ENCODE measurements around the gene RBAK.

- TF ChIP-seq POLR2A (IDR thresholded peaks at IDR 0.05) (no peak), POLR2AphosphoS5 (IDR thresholded peaks at IDR 0.05) (no peak)
- TF ChIP-seq, protein P1, sequence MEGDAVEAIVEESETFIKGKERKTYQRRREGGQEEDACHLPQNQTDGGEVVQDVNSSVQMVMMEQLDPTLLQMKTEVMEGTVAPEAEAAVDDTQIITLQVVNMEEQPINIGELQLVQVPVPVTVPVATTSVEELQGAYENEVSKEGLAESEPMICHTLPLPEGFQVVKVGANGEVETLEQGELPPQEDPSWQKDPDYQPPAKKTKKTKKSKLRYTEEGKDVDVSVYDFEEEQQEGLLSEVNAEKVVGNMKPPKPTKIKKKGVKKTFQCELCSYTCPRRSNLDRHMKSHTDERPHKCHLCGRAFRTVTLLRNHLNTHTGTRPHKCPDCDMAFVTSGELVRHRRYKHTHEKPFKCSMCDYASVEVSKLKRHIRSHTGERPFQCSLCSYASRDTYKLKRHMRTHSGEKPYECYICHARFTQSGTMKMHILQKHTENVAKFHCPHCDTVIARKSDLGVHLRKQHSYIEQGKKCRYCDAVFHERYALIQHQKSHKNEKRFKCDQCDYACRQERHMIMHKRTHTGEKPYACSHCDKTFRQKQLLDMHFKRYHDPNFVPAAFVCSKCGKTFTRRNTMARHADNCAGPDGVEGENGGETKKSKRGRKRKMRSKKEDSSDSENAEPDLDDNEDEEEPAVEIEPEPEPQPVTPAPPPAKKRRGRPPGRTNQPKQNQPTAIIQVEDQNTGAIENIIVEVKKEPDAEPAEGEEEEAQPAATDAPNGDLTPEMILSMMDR (IDR thresholded peaks at IDR 0.05): no peak
These were observed 25.6 kb upstream of the RBAK start for GRCh38 chr7:5020098-5020497.

Data from suprapubic skin (tissue), 4 donors.